Keratinocyte (primary cell): Measurements from ENCODE around the gene LAT.

Experiments
- CTCF ChIP-seq, 3 experiments: IDR thresholded peaks in 1 of 3; conservative IDR thresholded peaks in 1 of 3; optimal IDR thresholded peaks in 1 of 3; 2 replicates in 2 of 3; 3 replicates in 1 of 3; pipeline versions ENCODE3 to v1.5.1; 2011; ENCODE audit warnings: low read length in 3 of 3, mild to moderate bottlenecking in 3 of 3, moderate library complexity in 2 of 3, control low read depth in 1 of 3, inconsistent platforms in 1 of 3; ENCODE audit not compliant: insufficient read depth in 2 of 3; ENCODE audit errors: extremely low read depth in 1 of 3
- EZH2 ChIP-seq: IDR thresholded peaks from one replicate; pipeline ENCODE4 v1.6.1; 2012; ENCODE audit warnings: inconsistent platforms, mild to moderate bottlenecking, low read length, moderate library complexity

- TF ChIP-seq CTCF (optimal IDR thresholded peaks at IDR 0.05 in 1 of 3, IDR thresholded peaks at IDR 0.05 in 1 of 3, conservative IDR thresholded peaks at IDR 0.05 in 1 of 3; ENCODE audit: extremely low read depth in 1 of 3, insufficient read depth in 2 of 3, low read length in 3 of 3), result no peak
- TF ChIP-seq EZH2, result no peak
Observed at GRCh38 chr16:28964072-28964471, 20.8 kb upstream of the LAT start.
